Left cardiac atrium (tissue), 4 donors: Measurements from ENCODE around the gene SPECC1. TPM values are rescaled to one million over a fixed set of nuclear protein-coding genes. Genes with fewer than 3 reads are reported as not detected.
"Not testable (repeated sequence)": the region's sequence is repeated elsewhere in the genome, so short reads cannot be mapped to it uniquely, and the experiment has no call there.

Experiments
- ATAC-seq, 2 donors: fragments of 200-7000 bp; cut with Tn5 transposase; one replicate each; pipeline ENCODE4 v1.9.1; 2020; ENCODE audit warnings: mild to moderate bottlenecking in 2 of 2, moderate library complexity in 2 of 2
- DNase-seq: peaks from one replicate; pipeline ENCODE4 v3.0.0-alpha.2; 2020
- intact Hi-C, 2 donors: fragments of 100-400 bp; cut with DNase I; formaldehyde crosslinking; loops; one replicate each; pipeline versions ENCODE4 v1.14.1 to v1.15.1; 2022 to 2023
- total RNA-seq, 2 donors: library from RNA; stranded (reverse); fragmentation: NEBNext Ultra II Directional; extraction: Animal tissue kit (Norgen Biotek cat#: 25700); gene quantifications; one replicate each; pipeline ENCODE4 v1.2.1, GENCODE V29; 2021
- donor health status: DM: no; HTN: yes; CAD: no.
- donor health status: DM: no; HTN: yes; CAD: no; lungs with severe emphysema.
- donor health status: DM: yes; HTN: yes; CAD: no.
- donor health status: Dilated cardiomyopathy.

SPECC1 gene
- total RNA-seq, 2 donors from 2014 or later, result 12.6 to 14.2 TPM

GRCh38 chr17:20302246-20302917, 293.2 kb downstream of the SPECC1 start:
- ATAC-seq, result no peak
- DNase-seq, result no peak
- intact Hi-C loops, result no loop called here

- DNase-seq (no peak), ATAC-seq (no peak)
- intact Hi-C loops, result no loop called here
These were observed 295.8 kb downstream of the SPECC1 start for GRCh38 chr17:20304961-20305360.

- DNase-seq (no peak), ATAC-seq (no peak)
- intact Hi-C loops, result no loop called here
These were observed 297.8 kb downstream of the SPECC1 start for GRCh38 chr17:20306924-20307323.

- no peak for DNase-seq
- intact Hi-C loops, result no loop called here
- no peak for ATAC-seq
These were observed 298.3 kb downstream of the SPECC1 start for GRCh38 chr17:20307326-20307910.

GRCh38 chr17:20310481-20310880, 301.3 kb downstream of the SPECC1 start:
- ATAC-seq (no peak), DNase-seq (no peak)
- intact Hi-C loops, result loop anchor here (5.0 to 10.0 kb wide), 3 partner anchors 76 to 316 kb away; no protein-coding TSS in a partner anchor

- DNase-seq (no peak), ATAC-seq (no peak)
- intact Hi-C loops, result loop anchor here (5.0 to 10.0 kb wide), 3 partner anchors 79 to 319 kb away; no protein-coding TSS in a partner anchor
These were observed 304.1 kb downstream of the SPECC1 start for GRCh38 chr17:20313306-20313705.

- intact Hi-C loops, result loop anchor here (5.0 to 10.0 kb wide), 3 partner anchors 79 to 319 kb away; no protein-coding TSS in a partner anchor
- ATAC-seq, result no peak
- no peak for DNase-seq
These were observed 304.7 kb downstream of the SPECC1 start for GRCh38 chr17:20313891-20314290.

GRCh38 chr17:20314834-20315233, 305.7 kb downstream of the SPECC1 start:
- ATAC-seq (no peak), DNase-seq (no peak)
- intact Hi-C loops, result loop anchor here (5.0 to 10.0 kb wide), 4 partner anchors 80 to 320 kb away; no protein-coding TSS in a partner anchor

- ATAC-seq (no peak), DNase-seq (no peak)
- intact Hi-C loops, result loop anchor here (5.0 to 10.0 kb wide), 4 partner anchors 81 to 321 kb away; no protein-coding TSS in a partner anchor
These were observed 306.2 kb downstream of the SPECC1 start for GRCh38 chr17:20315311-20315710.

GRCh38 chr17:20315821-20316220, 306.7 kb downstream of the SPECC1 start:
- intact Hi-C loops, result loop anchor here (5.0 to 10.0 kb wide), 4 partner anchors 81 to 321 kb away; no protein-coding TSS in a partner anchor
- DNase-seq (no peak), ATAC-seq (no peak)

- intact Hi-C loops, result loop anchor here in 1 of 2 donors (10.0 kb wide), 1 partner anchor 326 kb away; no protein-coding TSS in a partner anchor
- DNase-seq, result peak; percentile 71
- peak; percentile 87 to 91 for ATAC-seq
These were observed 311.5 kb downstream of the SPECC1 start for GRCh38 chr17:20320535-20321229.

- DNase-seq, ATAC-seq: not testable (repeated sequence)
- intact Hi-C loops, result loop anchor here in 1 of 2 donors (10.0 kb wide), 1 partner anchor 327 kb away; no protein-coding TSS in a partner anchor
These were observed 312.2 kb downstream of the SPECC1 start for GRCh38 chr17:20321357-20321756.

- ATAC-seq, DNase-seq: not testable (repeated sequence)
- intact Hi-C loops, result loop anchor here in 1 of 2 donors (10.0 kb wide), 1 partner anchor 333 kb away; no protein-coding TSS in a partner anchor
These were observed 318.6 kb downstream of the SPECC1 start for GRCh38 chr17:20327739-20328138.

- intact Hi-C loops, ATAC-seq, DNase-seq: not testable (repeated sequence)
These were observed 342.2 kb downstream of the SPECC1 start for GRCh38 chr17:20351405-20351804.

GRCh38 chr17:20352567-20352966, 343.4 kb downstream of the SPECC1 start:
- DNase-seq, ATAC-seq, intact Hi-C loops: not testable (repeated sequence)

- ATAC-seq, DNase-seq, intact Hi-C loops: not testable (repeated sequence)
These were observed 354.7 kb downstream of the SPECC1 start for GRCh38 chr17:20363846-20364245.
